NCI-H69 (cell line): ENCODE data around the gene GPC1.
A peak's percentile ranks its signal among the peaks of the same experiment; 100 is the strongest.

ENCODE experiments used
- DNase-seq: peaks from one replicate; lab custom pipeline; 2025; lab: John Stamatoyannopoulos, UW

Gene GPC1

DNA sequence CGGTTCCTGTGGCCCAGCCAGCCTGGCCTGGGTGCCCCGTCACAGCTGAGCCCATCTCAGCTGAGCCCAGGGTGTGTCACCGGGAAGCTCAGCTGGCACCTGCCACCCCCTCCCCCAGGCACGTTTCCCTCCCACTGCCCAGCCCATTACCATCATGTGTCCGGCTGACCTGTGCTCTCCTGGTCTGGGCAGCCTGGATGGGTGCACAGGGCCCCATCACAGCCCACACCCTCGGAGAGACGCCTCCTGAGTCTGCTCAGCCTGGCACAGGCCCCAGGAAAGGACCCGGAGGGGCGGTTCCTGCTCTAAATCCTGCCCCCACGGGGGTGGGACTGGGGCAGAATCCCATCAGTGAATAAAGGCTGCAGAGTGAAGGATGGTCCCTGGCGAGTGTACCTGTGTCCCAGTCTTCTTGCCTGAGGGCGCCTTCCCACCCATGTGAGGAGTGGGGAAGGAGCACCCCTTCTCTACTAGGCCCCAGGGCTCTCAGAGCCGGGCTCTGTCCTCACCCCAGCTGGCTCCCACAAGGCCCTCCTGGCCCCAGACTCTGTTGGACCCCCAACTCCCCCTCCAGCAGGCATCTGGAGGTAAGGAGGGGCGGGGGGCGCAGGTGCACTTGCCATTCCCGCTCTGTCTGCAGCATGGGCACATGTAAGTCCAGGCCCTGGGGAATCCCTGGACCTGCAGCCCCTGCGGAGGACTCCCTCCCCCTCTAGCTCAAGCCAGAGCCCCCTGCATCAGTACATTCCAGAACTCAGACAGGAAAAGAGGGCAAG is 21.2 kb downstream of the GPC1 start:
- DNase-seq: no peak

DNA sequence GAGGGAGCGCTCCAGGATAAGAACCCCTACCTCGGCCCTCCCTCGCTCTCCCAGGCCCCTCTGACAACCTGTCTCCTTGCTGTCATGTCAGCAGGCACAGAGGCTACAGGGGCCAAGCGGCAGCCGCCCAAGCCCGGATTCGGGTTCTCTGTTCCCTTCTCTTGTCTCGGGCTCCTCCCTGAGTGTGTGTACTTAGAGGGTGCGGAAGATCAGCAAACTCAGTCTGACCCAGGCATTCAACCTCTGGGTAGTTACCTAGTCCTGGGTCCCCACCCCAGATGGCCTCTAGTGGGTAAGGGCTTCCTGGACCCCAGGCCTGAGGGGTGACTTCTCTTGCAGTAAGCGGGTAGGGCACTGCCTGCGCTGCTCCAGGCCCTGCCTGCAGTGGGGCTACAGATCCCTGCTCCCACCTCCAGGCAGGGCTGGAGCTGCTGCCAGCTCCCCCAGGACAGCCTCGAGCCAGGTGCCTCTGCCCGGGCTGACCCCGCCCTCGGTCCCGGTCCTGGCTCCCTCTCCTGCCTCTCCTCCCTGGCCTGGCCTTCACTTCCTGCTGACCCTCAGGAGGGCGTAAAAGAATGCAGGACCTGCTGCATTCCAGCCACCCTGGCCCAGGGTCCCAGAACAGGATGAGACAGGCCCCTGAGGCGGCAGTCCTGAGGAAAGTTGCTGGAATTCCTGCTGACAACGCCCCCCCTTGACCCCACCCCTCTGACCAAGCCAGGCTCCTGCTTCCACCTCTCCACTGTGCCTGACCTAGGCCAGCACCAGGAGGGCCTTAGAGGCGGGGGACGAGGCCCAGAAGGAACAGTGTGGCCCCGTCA is 22.0 kb downstream of the GPC1 start:
- DNase-seq: no peak

DNA sequence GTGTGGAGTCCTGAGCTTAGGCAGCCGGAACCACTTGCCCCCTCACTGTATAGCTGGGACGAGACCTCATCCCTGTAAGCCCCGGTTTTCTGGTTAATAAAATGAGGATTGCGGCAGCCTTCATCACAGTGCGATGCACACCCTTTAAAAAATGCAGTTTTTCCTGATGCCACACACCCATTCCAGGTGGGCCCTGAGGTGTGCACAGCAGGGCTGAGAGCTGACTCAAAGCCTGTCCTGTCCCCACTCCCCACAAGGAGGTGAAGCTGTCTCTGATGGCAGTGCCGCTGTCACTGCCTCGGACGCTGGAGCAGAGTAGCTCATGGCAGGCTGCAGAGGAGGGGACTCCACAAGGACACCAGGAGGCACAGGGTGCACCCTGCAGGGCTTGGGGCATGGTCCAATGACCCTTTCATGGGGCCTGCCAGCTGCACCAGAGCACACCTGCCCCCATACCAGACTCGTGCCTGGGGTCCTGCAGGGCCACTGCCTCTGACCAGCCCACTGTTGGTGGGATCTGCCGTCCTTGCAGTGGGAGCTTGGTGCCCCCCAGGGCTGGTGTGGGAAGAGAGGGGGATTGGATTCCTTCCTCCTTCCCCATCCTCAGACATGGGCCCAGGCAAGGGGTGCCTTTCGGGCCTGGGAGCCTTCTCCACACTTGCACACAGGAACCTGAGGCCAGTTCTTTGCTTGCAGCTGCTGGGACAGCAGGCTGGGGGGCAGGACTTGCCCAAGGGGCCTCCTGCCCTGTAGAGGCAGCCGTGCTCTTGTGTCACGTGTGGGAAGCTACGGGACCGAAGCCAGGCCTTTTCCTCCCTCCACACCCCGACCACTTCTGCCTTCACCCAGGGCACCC is 22.8 kb downstream of the GPC1 start:
- no peak for DNase-seq

DNA sequence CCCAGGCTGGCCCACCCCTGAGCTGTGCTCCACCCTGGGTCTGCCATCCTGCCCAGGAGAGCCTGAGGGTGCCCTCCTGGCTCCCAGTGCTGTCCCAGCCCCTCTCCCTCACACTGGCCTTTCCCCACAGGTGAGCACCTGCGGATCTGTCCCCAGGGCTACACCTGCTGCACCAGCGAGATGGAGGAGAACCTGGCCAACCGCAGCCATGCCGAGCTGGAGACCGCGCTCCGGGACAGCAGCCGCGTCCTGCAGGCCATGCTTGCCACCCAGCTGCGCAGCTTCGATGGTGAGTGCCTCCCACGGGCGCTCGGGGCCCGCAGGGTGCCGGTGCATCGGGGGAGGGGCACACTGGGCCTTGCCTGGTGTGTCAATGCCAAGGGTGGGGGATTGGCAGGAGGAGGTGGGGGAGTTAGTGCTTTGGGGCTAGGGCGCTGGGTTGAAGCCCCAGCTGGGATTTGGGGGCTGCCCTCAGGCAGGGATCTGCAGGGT is 23.5 kb downstream of the GPC1 start:
- no peak for DNase-seq

DNA sequence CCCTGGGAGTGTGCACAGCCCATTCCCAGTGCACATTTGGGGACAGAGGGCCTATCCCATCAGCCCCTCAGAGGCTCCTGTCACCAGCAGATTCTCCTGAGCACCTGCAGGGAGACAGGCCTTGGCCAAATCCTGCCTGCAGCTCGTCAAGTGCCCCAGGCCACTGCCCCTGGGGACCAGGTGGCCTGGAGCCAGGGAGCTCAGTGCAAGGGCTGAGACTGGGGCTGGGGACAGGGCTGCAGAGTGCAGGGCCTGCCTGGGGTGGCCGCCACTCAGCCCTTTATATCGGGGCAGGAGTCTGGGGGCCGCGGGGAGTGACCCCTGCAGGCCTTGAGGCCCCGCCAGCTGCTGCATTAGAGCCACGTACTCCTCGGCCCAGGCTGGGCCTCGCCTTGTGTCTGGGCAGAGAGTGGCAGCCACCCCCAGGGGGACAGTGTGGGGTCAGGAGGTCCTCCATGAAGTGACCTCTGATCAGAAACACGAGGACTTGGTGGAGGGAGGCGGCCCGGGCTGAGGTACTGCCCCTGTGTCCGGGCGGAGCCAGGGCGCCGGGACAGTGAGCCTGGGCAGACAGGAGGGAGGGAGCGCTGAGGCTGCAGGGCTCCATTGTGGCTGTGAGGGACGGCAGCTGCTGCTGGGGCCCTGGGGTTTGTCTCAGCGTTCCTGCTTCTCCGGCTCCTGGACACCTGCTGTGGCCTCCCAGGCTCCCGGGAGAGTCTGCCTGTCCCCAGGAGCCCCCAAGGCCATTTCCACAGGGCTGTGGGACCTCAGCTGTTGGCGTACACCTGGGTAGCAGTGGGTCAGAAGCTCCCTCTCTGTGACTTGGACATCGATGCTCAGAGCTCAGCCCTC is 24.2 kb downstream of the GPC1 start:
- peak; percentile 5 for DNase-seq

DNA sequence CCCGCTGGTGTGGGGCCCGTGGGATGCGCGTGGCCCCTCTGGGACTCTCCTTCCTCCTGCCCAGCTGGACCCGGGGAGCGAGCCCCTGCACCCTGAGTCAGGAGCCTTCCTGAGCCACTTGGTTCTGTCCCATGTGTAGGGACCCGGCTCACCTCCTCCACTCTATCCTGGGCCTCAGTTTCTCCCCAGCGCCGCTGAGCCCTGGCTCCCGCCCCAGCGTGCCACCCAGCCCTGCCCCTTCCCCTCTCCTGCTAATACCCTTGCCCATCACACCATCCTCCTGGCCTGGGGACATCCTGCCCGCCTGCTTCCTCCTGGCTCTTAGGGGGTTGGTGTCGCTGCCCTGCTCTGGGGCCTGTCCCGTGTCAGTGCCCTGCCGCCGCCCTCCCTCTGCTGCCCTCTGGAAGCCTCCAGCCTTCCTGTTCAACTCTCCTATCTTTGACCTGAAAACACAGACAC is 24.8 kb downstream of the GPC1 start:
- DNase-seq: no peak

DNA sequence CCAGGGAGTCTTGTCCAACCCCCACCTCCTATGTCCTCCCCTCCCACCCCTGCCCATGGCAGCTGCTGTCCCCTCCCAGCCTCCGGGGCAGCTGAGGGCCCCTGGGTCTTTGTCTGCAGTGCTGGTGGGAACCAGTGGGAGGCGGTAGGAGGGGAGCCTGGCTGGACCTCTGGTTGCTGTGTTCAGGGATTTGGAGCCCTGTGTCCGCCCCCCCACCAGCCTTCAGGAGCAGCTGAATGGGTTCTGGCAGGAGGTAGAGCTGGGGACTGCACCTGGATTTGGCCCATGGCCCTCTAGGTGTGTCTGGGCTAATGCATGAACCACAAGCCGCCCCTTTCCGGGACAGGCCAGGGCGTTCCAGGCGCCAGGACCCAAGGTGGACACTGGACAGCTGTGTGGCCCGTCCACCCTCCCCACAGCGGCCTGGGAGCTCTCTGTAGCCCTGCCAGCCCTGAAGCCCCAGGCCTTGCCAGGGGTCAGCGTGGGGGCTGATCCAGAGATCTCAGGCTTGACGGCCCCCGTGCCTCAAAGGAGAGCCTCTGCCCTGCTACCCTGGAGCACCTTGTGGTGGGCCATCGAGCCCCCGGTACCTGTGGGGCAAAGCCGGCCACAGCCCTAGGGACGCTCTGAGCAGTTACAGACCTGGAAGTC is 25.4 kb downstream of the GPC1 start:
- no peak for DNase-seq

DNA sequence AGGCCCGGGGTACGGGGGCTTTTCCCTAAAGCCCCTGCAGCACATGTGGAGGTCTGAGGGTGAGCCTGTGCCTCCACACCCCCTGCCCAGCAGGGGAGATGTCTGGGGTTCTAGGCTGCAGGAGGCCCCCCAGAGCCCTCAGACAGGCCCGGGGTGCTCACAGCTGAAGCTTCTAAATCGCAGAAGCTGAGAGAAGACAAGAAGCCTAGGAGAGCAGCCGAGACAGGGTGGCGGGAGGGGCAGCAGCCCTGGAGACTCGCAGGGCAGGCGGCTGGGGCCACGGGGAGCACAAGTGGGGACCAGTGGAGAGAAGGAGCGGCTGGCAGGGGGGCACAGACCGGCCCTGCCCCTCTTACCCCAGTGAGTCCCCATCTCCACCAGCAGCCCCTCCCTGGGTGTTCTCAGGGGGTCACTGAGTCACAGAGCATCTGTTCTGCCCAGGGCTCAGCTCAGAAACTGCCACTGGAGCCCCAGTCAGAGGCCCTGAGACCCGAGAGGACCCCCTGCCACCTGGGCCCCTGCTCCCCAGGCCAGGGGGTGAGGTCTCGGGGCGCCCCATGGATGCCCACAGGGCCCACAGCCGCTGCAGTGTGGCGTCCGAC is 26.1 kb downstream of the GPC1 start:
- no peak for DNase-seq

DNA sequence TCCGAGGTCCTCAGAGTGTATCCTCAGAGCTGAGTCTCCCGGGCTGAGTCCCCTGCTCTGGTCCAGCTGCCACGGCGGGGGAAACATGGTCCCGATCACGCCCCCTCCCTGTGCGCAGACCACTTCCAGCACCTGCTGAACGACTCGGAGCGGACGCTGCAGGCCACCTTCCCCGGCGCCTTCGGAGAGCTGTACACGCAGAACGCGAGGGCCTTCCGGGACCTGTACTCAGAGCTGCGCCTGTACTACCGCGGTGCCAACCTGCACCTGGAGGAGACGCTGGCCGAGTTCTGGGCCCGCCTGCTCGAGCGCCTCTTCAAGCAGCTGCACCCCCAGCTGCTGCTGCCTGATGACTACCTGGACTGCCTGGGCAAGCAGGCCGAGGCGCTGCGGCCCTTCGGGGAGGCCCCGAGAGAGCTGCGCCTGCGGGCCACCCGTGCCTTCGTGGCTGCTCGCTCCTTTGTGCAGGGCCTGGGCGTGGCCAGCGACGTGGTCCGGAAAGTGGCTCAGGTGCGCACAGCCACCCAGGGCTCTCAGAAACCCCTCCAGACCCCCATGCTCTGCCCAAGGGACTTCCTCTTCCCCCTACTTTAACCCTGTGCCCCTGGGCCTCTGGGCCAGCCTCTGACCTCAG is 26.7 kb downstream of the GPC1 start:
- DNase-seq: no peak

DNA sequence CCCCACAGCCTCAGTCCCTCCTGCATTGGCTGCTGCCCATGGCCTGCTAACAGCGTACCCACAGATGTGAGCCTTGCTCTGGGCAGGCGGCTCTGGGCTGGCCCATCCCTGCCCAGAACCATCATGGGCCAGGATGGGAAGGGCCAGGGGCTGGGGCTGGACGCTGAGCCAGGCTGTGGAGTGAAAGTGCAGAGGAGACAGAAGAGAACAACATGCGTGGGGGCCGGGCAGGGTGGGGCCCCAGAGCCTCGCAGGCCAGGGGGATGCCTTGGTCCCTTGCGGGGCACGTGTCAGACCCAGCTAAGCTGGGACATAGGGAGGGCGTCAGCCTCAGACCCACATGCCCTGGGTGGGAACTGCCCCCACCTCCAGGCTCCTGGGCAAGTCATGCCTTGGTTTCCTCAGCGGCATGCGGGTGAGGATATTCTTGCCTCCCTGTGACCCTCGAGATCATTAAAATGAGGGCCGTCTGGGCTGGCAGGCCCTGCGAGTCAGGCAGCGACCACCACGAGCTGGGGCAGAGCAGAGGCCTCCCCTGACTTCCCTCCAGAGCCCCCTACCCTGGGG is 27.3 kb downstream of the GPC1 start:
- DNase-seq: no peak

DNA sequence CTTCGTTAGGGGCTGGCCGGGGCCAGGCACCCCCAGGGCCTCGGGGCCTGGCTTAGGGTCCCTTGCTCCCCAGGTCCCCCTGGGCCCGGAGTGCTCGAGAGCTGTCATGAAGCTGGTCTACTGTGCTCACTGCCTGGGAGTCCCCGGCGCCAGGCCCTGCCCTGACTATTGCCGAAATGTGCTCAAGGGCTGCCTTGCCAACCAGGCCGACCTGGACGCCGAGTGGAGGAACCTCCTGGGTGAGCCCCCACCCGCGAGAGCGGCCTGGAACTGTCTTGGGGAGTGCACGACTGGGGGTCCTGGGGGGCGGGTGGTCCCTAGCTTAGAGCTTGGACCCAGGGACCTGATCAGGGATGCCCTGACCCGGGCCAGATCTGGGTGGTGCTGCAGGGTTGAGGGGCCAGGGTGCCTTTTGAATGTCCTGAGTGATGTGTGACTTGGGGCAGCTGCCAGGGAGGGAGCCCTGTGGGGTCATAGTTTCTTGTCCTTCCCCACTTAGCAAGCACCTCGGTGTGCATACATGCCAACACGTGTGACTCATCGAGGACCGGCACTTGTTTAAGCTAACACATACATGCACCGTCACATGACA is 27.9 kb downstream of the GPC1 start:
- DNase-seq: no peak

DNA sequence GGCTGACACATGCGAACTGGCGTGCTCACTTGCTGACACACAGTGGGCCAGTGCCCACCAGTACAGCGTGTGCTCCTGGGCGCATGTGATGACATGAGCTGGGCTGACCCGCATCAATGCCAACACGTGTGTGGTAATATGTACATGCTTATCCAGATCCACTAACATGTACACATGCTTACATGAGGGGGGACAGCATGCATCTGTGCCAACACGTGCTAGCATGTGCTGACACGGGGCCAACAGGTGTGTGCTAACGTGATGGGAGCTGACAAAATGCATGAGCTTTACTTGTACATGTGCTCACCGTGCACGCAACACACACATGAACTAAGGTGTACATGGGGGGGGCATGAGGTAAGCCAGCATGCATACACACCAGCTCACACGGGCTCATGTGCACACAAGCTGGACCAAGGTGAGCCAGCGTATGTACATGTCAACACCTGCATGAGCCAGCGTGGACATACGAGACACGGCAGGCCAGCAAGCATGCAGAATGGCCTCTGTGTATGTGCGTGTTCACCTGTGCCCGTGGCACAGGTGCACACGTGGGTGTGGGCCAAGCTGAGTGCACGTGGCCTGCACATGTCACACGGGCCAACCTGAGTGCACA is 28.5 kb downstream of the GPC1 start:
- no peak for DNase-seq

DNA sequence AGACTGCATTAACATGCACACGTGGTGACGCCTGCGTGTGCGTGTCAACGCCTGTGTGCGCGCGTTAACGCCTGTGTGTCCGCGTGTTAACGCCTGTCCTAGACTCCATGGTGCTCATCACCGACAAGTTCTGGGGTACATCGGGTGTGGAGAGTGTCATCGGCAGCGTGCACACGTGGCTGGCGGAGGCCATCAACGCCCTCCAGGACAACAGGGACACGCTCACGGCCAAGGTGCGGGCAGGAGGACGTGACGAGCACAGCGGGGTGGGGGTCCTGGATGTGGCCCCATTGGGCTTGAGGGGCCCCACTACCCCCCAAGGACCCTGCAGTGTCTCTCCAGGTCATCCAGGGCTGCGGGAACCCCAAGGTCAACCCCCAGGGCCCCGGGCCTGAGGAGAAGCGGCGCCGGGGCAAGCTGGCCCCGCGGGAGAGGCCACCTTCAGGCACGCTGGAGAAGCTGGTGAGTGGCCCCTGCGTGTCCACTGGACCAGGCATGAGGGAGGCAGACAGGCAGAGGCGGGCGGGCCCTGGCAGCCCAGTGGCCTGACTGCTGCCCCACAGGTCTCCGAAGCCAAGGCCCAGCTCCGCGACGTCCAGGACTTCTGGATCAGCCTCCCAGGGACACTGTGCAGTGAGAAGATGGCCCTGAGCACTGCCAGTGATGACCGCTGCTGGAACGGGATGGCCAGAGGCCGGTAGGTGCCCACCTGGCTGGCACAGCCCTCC is 29.2 kb downstream of the GPC1 start:
- DNase-seq: no peak

DNA sequence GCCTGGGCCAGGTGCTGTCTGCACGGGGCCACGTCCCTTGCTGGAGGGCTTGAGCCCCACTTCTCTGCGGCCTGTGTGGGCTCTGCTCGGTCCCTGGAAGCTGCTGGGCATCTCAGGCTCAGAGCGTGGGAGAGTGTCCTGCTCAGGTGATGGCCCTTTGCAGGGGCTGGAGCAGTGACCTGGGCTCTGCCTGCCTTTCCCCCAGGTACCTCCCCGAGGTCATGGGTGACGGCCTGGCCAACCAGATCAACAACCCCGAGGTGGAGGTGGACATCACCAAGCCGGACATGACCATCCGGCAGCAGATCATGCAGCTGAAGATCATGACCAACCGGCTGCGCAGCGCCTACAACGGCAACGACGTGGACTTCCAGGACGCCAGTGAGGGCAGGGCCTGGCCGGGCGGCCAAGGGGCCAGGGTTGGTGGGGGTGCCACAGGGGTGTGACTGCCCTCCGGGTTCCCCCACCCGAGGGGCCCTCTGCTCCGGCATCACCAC is 29.9 kb downstream of the GPC1 start:
- no peak for DNase-seq

DNA sequence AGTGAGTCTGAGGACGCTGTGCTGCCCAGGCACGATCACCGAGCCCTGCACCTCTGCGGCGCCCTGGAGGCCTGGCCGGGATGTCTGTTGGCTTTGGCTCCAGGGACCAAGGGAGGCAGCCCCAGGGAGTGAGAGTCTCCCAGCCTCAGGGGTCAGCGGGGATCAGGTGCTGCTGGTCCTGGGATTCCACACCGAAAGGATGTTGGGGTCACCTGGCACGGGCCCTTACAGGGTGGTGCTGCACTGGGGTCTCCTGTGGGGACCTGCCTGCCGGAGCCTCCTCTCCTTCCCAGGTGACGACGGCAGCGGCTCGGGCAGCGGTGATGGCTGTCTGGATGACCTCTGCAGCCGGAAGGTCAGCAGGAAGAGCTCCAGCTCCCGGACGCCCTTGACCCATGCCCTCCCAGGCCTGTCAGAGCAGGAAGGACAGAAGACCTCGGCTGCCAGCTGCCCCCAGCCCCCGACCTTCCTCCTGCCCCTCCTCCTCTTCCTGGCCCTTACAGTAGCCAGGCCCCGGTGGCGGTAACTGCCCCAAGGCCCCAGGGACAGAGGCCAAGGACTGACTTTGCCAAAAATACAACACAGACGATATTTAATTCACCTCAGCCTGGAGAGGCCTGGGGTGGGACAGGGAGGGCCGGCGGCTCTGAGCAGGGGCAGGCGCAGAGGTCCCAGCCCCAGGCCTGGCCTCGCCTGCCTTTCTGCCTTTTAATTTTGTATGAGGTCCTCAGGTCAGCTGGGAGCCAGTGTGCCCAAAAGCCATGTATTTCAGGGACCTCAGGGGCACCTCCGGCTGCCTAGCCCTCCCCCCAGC is 30.5 kb downstream of the GPC1 start:
- DNase-seq: no peak

DNA sequence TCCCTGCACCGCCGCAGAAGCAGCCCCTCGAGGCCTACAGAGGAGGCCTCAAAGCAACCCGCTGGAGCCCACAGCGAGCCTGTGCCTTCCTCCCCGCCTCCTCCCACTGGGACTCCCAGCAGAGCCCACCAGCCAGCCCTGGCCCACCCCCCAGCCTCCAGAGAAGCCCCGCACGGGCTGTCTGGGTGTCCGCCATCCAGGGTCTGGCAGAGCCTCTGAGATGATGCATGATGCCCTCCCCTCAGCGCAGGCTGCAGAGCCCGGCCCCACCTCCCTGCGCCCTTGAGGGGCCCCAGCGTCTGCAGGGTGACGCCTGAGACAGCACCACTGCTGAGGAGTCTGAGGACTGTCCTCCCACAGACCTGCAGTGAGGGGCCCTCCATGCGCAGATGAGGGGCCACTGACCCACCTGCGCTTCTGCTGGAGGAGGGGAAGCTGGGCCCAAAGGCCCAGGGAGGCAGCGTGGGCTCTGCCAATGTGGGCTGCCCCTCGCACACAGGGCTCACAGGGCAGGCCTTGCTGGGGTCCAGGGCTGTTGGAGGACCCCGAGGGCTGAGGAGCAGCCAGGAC is 31.2 kb downstream of the GPC1 start:
- DNase-seq: no peak
